ENCODE measurements around the gene MFSD11.

DNA sequence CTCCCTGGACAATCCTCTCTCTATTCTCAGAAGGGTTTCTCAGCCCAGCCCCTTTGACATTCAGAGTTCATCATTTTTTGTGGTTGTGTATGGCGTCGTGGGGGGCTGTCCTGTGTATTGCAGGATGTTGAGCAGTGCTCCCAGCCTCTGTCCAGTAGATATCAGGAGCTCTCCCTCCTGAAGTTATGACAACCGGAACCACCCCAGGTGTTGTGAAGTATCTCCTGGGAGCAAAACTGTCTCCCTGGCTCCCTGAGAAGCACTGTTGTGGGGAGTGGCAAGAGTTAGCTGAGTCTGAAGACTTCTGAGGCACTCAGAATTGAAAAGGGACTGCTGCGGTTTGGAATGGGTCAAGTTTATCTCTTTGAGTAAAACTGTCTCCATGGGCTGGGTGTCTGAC is 74.3 kb downstream of the MFSD11 start:
- TF ChIP-seq POLR2AphosphoS5 (IDR thresholded peaks at IDR 0.05; ENCODE audit: low read depth, low read length) (no peak), CEBPB (IDR thresholded peaks at IDR 0.05; ENCODE audit: low read depth, low read length) (no peak), JUN (IDR thresholded peaks at IDR 0.05; ENCODE audit: low read depth, low read length) (no peak)
